ENCODE measurements around the gene CPHXL. TPM values are rescaled to one million over a fixed set of nuclear protein-coding genes. Genes with fewer than 3 reads are reported as not detected.
A peak's percentile ranks its signal among the peaks of the same experiment; 100 is the strongest.

The CPHXL gene
- total RNA-seq, 1 experiment from 2014 or later, result not detected

- Histone ChIP-seq H3K4me3 (ENCODE audit: low read depth, low read length, poor library complexity, severe bottlenecking) (no peak overlapping the region), H3K36me3 (ENCODE audit: insufficient read depth, low read length, poor library complexity, severe bottlenecking) (no peaks in the 10 kb centered on the region), H3K27ac (ENCODE audit: low read depth, low read length, poor library complexity, severe bottlenecking) (no peak overlapping the region), H3K9me3 (ENCODE audit: low read depth, low read length, poor library complexity, severe bottlenecking) (no peaks in the 10 kb centered on the region), H3K4me1 (ENCODE audit: insufficient read depth, low read length, poor library complexity, severe bottlenecking) (no peaks in the 10 kb centered on the region), H3K27me3 (replicated peaks; ENCODE audit: insufficient read depth, low read depth, low read length, poor library complexity) (no peaks in the 10 kb centered on the region)
- ChIA-PET POLR2A (ENCODE audit: low non-redundant PET) (no interaction called here), CTCF (no interaction called here)
- no TSS peak for BruUV-seq (replicated peaks)
- TF ChIP-seq, protein P1, sequence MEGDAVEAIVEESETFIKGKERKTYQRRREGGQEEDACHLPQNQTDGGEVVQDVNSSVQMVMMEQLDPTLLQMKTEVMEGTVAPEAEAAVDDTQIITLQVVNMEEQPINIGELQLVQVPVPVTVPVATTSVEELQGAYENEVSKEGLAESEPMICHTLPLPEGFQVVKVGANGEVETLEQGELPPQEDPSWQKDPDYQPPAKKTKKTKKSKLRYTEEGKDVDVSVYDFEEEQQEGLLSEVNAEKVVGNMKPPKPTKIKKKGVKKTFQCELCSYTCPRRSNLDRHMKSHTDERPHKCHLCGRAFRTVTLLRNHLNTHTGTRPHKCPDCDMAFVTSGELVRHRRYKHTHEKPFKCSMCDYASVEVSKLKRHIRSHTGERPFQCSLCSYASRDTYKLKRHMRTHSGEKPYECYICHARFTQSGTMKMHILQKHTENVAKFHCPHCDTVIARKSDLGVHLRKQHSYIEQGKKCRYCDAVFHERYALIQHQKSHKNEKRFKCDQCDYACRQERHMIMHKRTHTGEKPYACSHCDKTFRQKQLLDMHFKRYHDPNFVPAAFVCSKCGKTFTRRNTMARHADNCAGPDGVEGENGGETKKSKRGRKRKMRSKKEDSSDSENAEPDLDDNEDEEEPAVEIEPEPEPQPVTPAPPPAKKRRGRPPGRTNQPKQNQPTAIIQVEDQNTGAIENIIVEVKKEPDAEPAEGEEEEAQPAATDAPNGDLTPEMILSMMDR (conservative IDR thresholded peaks at IDR 0.05; ENCODE audit: low read depth, low read length), result no peak
- TF ChIP-seq EZH2 (IDR thresholded peaks at IDR 0.05; ENCODE audit: borderline replicate concordance, low read depth, low read length, poor library complexity, severe bottlenecking), result no peak
- DNase-seq (ENCODE audit: low spot score), result no peak
- intact Hi-C loops (cut with micrococcal nuclease; ENCODE audit: unreplicated experiment), result no loop called here
These were observed 23.0 kb downstream of the CPHXL start for GRCh38 chr16:75703306-75703705.

- CTCF ChIA-PET, result no interaction called here
- DNase-seq (ENCODE audit: low spot score), result peak; percentile 3
- BruUV-seq (replicated peaks), result no TSS peak
- Histone ChIP-seq H3K27me3 (replicated peaks; ENCODE audit: insufficient read depth, low read depth, low read length, poor library complexity) (no peaks in the 10 kb centered on the region), H3K9me3 (ENCODE audit: low read depth, low read length, poor library complexity, severe bottlenecking) (no peaks in the 10 kb centered on the region), H3K27ac (ENCODE audit: low read depth, low read length, poor library complexity, severe bottlenecking) (no peak overlapping the region), H3K36me3 (ENCODE audit: insufficient read depth, low read length, poor library complexity, severe bottlenecking) (no peaks in the 10 kb centered on the region), H3K4me1 (ENCODE audit: insufficient read depth, low read length, poor library complexity, severe bottlenecking) (no peaks in the 10 kb centered on the region), H3K4me3 (ENCODE audit: low read depth, low read length, poor library complexity, severe bottlenecking) (no peak overlapping the region)
- intact Hi-C loops (cut with micrococcal nuclease; ENCODE audit: unreplicated experiment), result no loop called here
- POLR2A ChIA-PET (ENCODE audit: low non-redundant PET), result no interaction called here
- TF ChIP-seq, protein P1 (conservative IDR thresholded peaks at IDR 0.05; ENCODE audit: low read depth, low read length), result no peak
- TF ChIP-seq EZH2 (IDR thresholded peaks at IDR 0.05; ENCODE audit: borderline replicate concordance, low read depth, low read length, poor library complexity, severe bottlenecking), result no peak
These were observed 24.0 kb downstream of the CPHXL start for GRCh38 chr16:75702242-75702641.

DNA sequence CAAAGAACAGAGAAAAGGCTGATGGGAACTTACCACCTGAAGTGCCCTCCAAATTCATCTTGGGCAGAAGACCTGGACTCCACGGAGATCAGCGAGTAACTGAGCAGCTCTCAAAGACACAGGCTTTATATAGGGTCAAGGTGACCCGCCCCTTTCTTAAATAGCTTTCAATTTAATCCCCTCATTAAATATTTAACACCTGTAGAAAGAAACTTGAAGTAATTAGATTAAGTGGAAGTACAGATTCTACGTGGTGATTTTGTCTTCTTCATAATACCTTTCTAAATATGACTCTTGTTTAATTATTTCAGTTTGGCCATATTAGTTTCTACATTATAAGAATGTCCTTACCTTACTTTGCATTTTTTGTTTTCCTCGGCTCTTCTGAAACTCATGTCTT lies 24.9 kb downstream of the CPHXL start, which contains the start of gene DUXB:
TSS of gene DUXB (minus strand) at position 101 of the 400 bp plus-strand sequence. CDS start at position 58, 43 bp downstream.
- no peak for DNase-seq (ENCODE audit: low spot score)
- Histone ChIP-seq H3K9me3 (ENCODE audit: low read depth, low read length, poor library complexity, severe bottlenecking) (no peaks in the 10 kb centered on the region), H3K27ac (ENCODE audit: low read depth, low read length, poor library complexity, severe bottlenecking) (no peak within 1 kb of the TSS), H3K4me1 (ENCODE audit: insufficient read depth, low read length, poor library complexity, severe bottlenecking) (no peaks in the 10 kb centered on the region), H3K27me3 (replicated peaks; ENCODE audit: insufficient read depth, low read depth, low read length, poor library complexity) (no peaks in the 10 kb centered on the region), H3K36me3 (ENCODE audit: insufficient read depth, low read length, poor library complexity, severe bottlenecking) (no peaks in the 10 kb centered on the region), H3K4me3 (ENCODE audit: low read depth, low read length, poor library complexity, severe bottlenecking) (no peak within 1 kb of the TSS)
- no TSS peak for BruUV-seq (replicated peaks)
- POLR2A ChIA-PET (ENCODE audit: low non-redundant PET), result no interaction called here
- intact Hi-C loops (cut with micrococcal nuclease; ENCODE audit: unreplicated experiment), result no loop called here
- TF ChIP-seq, protein P1 (conservative IDR thresholded peaks at IDR 0.05; ENCODE audit: low read depth, low read length), result no peak
- TF ChIP-seq EZH2 (IDR thresholded peaks at IDR 0.05; ENCODE audit: borderline replicate concordance, low read depth, low read length, poor library complexity, severe bottlenecking), result no peak
- CTCF ChIA-PET, result no interaction called here
